H9 (cell line): Measurements from ENCODE around the gene SYVN1. TPM values are rescaled to one million over a fixed set of nuclear protein-coding genes. Genes with fewer than 3 reads are reported as not detected.

ENCODE experiments used
- DNase-seq: peaks from one replicate; pipeline ENCODE4 v3.0.0-alpha.2; 2017
- H2AFZ ChIP-seq: one replicate; pipeline ENCODE4 v1.6.1; 2013; ENCODE audit warnings: mild to moderate bottlenecking, low read length, control low read depth, moderate library complexity
- H2AK5ac ChIP-seq: 2 replicates; pipeline ENCODE4 v1.6.1; 2013; ENCODE audit warnings: low read length, control low read depth, mixed read lengths; ENCODE audit not compliant: insufficient read length
- H2BK120ac ChIP-seq: one replicate; pipeline ENCODE4 v1.6.1; 2013; ENCODE audit warnings: low read depth, mild to moderate bottlenecking, low read length, control low read depth, inconsistent platforms; ENCODE audit not compliant: poor library complexity, severe bottlenecking
- H2BK12ac ChIP-seq: 2 replicates; pipeline ENCODE4 v1.6.1; 2013; ENCODE audit warnings: low read length, control low read depth, mixed read lengths, low read depth; ENCODE audit not compliant: insufficient read length
- H2BK15ac ChIP-seq: 2 replicates; pipeline ENCODE4 v1.6.1; 2013; ENCODE audit warnings: low read depth, low read length, control low read depth
- H2BK20ac ChIP-seq: one replicate; pipeline ENCODE4 v1.6.1; 2013; ENCODE audit warnings: low read depth, mild to moderate bottlenecking, low read length, control low read depth, inconsistent platforms; ENCODE audit not compliant: poor library complexity, severe bottlenecking
- H2BK5ac ChIP-seq: 2 replicates; pipeline ENCODE4 v1.6.1; 2013; ENCODE audit warnings: low read length, control low read depth, mixed read lengths; ENCODE audit not compliant: insufficient read length
- H3K14ac ChIP-seq: 2 replicates; pipeline ENCODE4 v1.6.1; 2013; ENCODE audit warnings: low read length, control low read depth; ENCODE audit not compliant: insufficient read depth
- H3K18ac ChIP-seq: 2 replicates; pipeline ENCODE4 v1.6.1; 2013; ENCODE audit warnings: low read depth, mild to moderate bottlenecking, mixed read lengths, low read length, control low read depth; ENCODE audit not compliant: insufficient read length
- H3K23ac ChIP-seq: 2 replicates; pipeline ENCODE4 v1.6.1; 2013; ENCODE audit warnings: low read length, control low read depth, mixed read lengths, low read depth; ENCODE audit not compliant: insufficient read length
- H3K23me2 ChIP-seq: 2 replicates; pipeline ENCODE4 v1.6.1; 2013; ENCODE audit warnings: low read depth, mild to moderate bottlenecking, mixed read lengths, low read length, control low read depth; ENCODE audit not compliant: insufficient read length, poor library complexity, severe bottlenecking
- H3K27ac ChIP-seq: 2 replicates; pipeline ENCODE4 v1.5.1; 2013; ENCODE audit warnings: low read length, control low read depth, mixed read lengths, low read depth; ENCODE audit not compliant: insufficient read length
- H3K27me3 ChIP-seq: 2 replicates; pipeline ENCODE4 v1.6.1; 2013; ENCODE audit warnings: low read length, control low read depth, inconsistent platforms; ENCODE audit not compliant: insufficient read depth
- H3K4ac ChIP-seq: 2 replicates; pipeline ENCODE4 v1.6.1; 2013; ENCODE audit warnings: low read depth, mild to moderate bottlenecking, control low read depth, inconsistent platforms, low read length, moderate library complexity
- H3K4me1 ChIP-seq: 2 replicates; pipeline ENCODE4 v1.6.1; 2013; ENCODE audit warnings: low read length, control low read depth, inconsistent platforms; ENCODE audit not compliant: insufficient read depth
- H3K4me2 ChIP-seq: 2 replicates; pipeline ENCODE4 v1.6.1; 2013; ENCODE audit warnings: low read length, control low read depth, mixed read lengths; ENCODE audit not compliant: insufficient read length, insufficient read depth
- H3K56ac ChIP-seq: 2 replicates; pipeline ENCODE4 v1.6.1; 2013; ENCODE audit warnings: low read depth, mild to moderate bottlenecking, mixed read lengths, low read length, control low read depth; ENCODE audit not compliant: insufficient read length
- H3K79me1 ChIP-seq: 2 replicates; pipeline ENCODE4 v1.6.1; 2013; ENCODE audit warnings: low read depth, mild to moderate bottlenecking, moderate library complexity, low read length, control low read depth, inconsistent platforms; ENCODE audit not compliant: insufficient read depth, poor library complexity, severe bottlenecking
- H3K79me2 ChIP-seq: 2 replicates; pipeline ENCODE4 v1.6.1; 2013; ENCODE audit warnings: low read length, control low read depth, inconsistent platforms; ENCODE audit not compliant: insufficient read depth
- H3K9ac ChIP-seq: 2 replicates; pipeline ENCODE4 v1.6.1; 2013; ENCODE audit warnings: low read length, control low read depth, mixed read lengths; ENCODE audit not compliant: insufficient read length; ENCODE audit errors: extremely low read depth
- H3K9me3 ChIP-seq: one replicate; pipeline ENCODE4 v1.6.1; 2013; ENCODE audit warnings: low read depth, low read length, inconsistent platforms; ENCODE audit not compliant: control insufficient read depth
- H3T11ph ChIP-seq: one replicate; pipeline ENCODE4 v1.6.1; 2013; ENCODE audit warnings: mild to moderate bottlenecking, low read length, control low read depth, inconsistent platforms
- H4K20me1 ChIP-seq: one replicate; pipeline ENCODE4 v1.6.1; 2013; ENCODE audit not compliant: control insufficient read depth, insufficient read length, insufficient read depth
- H4K5ac ChIP-seq: 2 replicates; pipeline ENCODE4 v1.6.1; 2013; ENCODE audit warnings: low read depth, mild to moderate bottlenecking, mixed read lengths, low read length, control low read depth; ENCODE audit not compliant: insufficient read length
- H4K8ac ChIP-seq: replicated peaks from 2 replicates; pipeline ENCODE4 v1.6.1; 2013; ENCODE audit warnings: low read length, control low read depth, mixed read lengths, low read depth; ENCODE audit not compliant: insufficient read length
- H4K91ac ChIP-seq: 2 replicates; pipeline ENCODE4 v1.6.1; 2013; ENCODE audit warnings: low read depth, mild to moderate bottlenecking, moderate library complexity, mixed read lengths, low read length, control low read depth; ENCODE audit not compliant: insufficient read length
- H3K27ac Mint-ChIP-seq, 3 experiments: 2 replicates in 2 of 3; 3 replicates in 1 of 3; pipeline ENCODE4 v1.8.0; 2020 to 2021; ENCODE audit warnings: mixed read lengths in 3 of 3, mild to moderate bottlenecking in 1 of 3, moderate library complexity in 1 of 3
- H3K27me3 Mint-ChIP-seq: 2 replicates; pipeline ENCODE4 v1.8.0; 2021; ENCODE audit warnings: low read depth, mild to moderate bottlenecking, moderate library complexity, mixed read lengths
- H3K36me3 Mint-ChIP-seq, 3 experiments: 2 replicates in 2 of 3; 3 replicates in 1 of 3; pipeline ENCODE4 v1.8.0; 2020 to 2021; ENCODE audit warnings: low read depth in 3 of 3, mixed read lengths in 3 of 3; ENCODE audit not compliant: insufficient read depth in 1 of 3
- H3K4me1 Mint-ChIP-seq, 2 experiments: 2 replicates each; pipeline ENCODE4 v1.8.0; 2020; ENCODE audit warnings: mixed read lengths in 2 of 2
- H3K4me3 Mint-ChIP-seq, 2 experiments: 2 replicates in 1 of 2; 3 replicates in 1 of 2; pipeline ENCODE4 v1.8.0; 2020 to 2021; ENCODE audit warnings: mild to moderate bottlenecking in 2 of 2, mixed read lengths in 2 of 2, moderate library complexity in 1 of 2
- H3K9me3 Mint-ChIP-seq, 2 experiments: 2 replicates in 1 of 2; 3 replicates in 1 of 2; pipeline ENCODE4 v1.8.0; 2020; ENCODE audit warnings: mild to moderate bottlenecking in 2 of 2, mixed read lengths in 2 of 2, moderate library complexity in 1 of 2
- CTCF ChIP-seq: fragments of 200-600 bp; sonication (generic); conservative IDR thresholded peaks from 3 replicates; pipeline ENCODE4 v1.8.0; 2021; ENCODE audit warnings: antibody characterized with exemption, mild to moderate bottlenecking
- WGBS: extraction: QIAGEN DNeasy Blood & Tissue Kit; methylation state at CpG from one replicate; pipeline ENCODE4 v1.1.7; 2013; ENCODE audit warnings: missing lambda C conversion rate, low lambda C conversion rate, mixed read lengths; ENCODE audit not compliant: insufficient read length; ENCODE audit errors: extremely low coverage; 5-methylcytosine and 5-hydroxymethylcytosine counted together
- total RNA-seq: library from RNA; stranded (reverse); gene quantifications from 2 replicates; pipeline ENCODE4 v1.2.1, GENCODE V29; 2021

Gene SYVN1
- total RNA-seq, 1 experiment from 2014 or later, result 31.6 TPM

- no peaks in the 10 kb centered on the region for H3K4me1 ChIP-seq
- no peak within 1 kb of the TSS for H3T11ph ChIP-seq
- Mint-ChIP-seq H3K9me3 (no peaks in the 10 kb centered on the region; a peak in 1 of 5 replicates), H3K27me3 (no peaks in the 10 kb centered on the region), H3K36me3 (peaks cover 26 to 66% (median 65%) of the 10 kb centered on the region in 3 experiments), H3K27ac (peak within 1 kb of the TSS; percentile 98 to 100 (median 99)), H3K4me3 (peak within 1 kb of the TSS; percentile 97 to 99), H3K4me1 (peaks cover 14 to 16% of the 10 kb centered on the region in 2 experiments)
- peaks cover 4% of the 10 kb centered on the region for H3K79me1 ChIP-seq
- H3K9me3 ChIP-seq, result no peaks in the 10 kb centered on the region
- peak within 1 kb of the TSS; percentile 79 for H3K4me2 ChIP-seq
- H4K20me1 ChIP-seq, result peaks cover 3% of the 10 kb centered on the region
- peak within 1 kb of the TSS; percentile 95 for H3K14ac ChIP-seq
- H2AFZ ChIP-seq, result no peak within 1 kb of the TSS
- H4K5ac ChIP-seq, result peak within 1 kb of the TSS; percentile 37
- no peak within 1 kb of the TSS for H4K8ac ChIP-seq
- H3K27me3 ChIP-seq, result no peaks in the 10 kb centered on the region
- H3K9ac ChIP-seq, result peak within 1 kb of the TSS; percentile 93
- H3K56ac ChIP-seq, result no peak within 1 kb of the TSS
- H2BK120ac ChIP-seq, result no peak within 1 kb of the TSS
- peak within 1 kb of the TSS; percentile 79 for H3K27ac ChIP-seq
- no peak within 1 kb of the TSS for H4K91ac ChIP-seq
- no peak within 1 kb of the TSS for H2BK5ac ChIP-seq
- peak; percentile 96 for DNase-seq
- peak within 1 kb of the TSS; percentile 96 for H3K18ac ChIP-seq
- H2BK12ac ChIP-seq, result no peak within 1 kb of the TSS
- no peak within 1 kb of the TSS for H2AK5ac ChIP-seq
- no peak within 1 kb of the TSS for H3K23ac ChIP-seq
- no peak within 1 kb of the TSS for H2BK15ac ChIP-seq
- H3K79me2 ChIP-seq, result peaks cover 8% of the 10 kb centered on the region; the same call in 1 of the 2 replicates
- no peak for TF ChIP-seq CTCF
- no CpG with 5 or more reads among the region's 79 CpGs for WGBS
- H3K4ac ChIP-seq, result no peak within 1 kb of the TSS; the same call in 1 of the 2 replicates
- peaks cover 12% of the 10 kb centered on the region for H3K23me2 ChIP-seq
- H2BK20ac ChIP-seq, result no peak within 1 kb of the TSS
Observed at GRCh38 chr11:65083834-65084597, 50.3 kb downstream of the SYVN1 start, which contains the start of the genes CDCA5 and ZFPL1. TSS of gene CDCA5 (minus strand) at chr11:65084040. CDS start at chr11:65083978, 62 bp downstream. TSS of gene ZFPL1 (plus strand) at chr11:65084222. CDS start at chr11:65084699, 477 bp downstream.
